K562 treated with DMSO at 1 percent for 48 hours (cell line): ENCODE results near the gene OR8S1. TPM values are rescaled to one million over a fixed set of nuclear protein-coding genes. Genes with fewer than 3 reads are reported as not detected.

Experiments used
- total RNA-seq: library from RNA; unstranded; fragments of 300-600 nt; gene quantifications from 2 replicates; pipeline ENCODE4 v1.2.3, GENCODE V29; 2022; ENCODE audit warnings: low replicate concordance; ENCODE audit errors: extremely low read depth

The OR8S1 gene, protein sequence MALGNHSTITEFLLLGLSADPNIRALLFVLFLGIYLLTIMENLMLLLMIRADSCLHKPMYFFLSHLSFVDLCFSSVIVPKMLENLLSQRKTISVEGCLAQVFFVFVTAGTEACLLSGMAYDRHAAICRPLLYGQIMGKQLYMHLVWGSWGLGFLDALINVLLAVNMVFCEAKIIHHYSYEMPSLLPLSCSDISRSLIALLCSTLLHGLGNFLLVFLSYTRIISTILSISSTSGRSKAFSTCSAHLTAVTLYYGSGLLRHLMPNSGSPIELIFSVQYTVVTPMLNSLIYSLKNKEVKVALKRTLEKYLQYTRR
- not detected in 2 replicates for total RNA-seq

DNA sequence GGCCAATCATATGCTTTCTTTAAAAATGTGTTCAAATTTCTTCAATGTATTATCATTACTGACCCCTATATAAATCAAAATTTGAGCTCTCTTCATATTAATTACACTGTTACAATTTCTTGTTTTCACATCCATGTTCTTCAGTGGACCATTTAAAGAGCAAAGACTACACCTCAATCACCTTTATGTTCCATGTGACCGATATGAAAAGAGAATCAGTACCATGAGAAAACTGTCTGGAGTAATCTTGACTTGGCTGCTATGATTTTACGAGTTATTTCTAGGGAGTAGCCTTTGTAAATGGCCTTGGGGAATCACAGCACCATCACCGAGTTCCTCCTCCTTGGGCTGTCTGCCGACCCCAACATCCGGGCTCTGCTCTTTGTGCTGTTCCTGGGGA is at the start of gene OR8S1:
Gene OR8S1 (plus strand): TSS at position 301 of the 400 bp plus-strand sequence. CDS start 0 bp downstream, at position 301.

DNA sequence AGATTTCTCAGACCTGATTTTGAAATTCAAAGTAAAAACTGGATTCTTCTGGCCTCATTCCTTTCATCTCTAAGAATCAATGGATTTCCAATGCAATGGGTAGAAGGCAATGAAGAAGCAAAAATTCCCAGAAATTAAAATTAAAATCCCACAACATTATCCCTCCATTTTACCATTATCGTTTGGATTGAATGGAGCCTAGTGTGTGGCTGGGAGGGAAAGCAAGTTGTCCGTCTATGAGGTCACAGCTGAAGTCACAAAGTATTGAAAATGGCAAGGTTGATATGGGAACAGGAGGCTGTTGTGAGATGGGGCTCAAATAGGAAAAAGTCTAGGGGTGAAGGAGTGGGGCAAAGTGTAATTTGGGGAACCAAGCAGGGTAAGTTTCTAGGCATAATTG is 43.2 kb upstream of the OR8S1 start, which contains the start of gene C12orf54:
Gene C12orf54 (plus strand): TSS at position 301 of the 400 bp plus-strand sequence. CDS start 799 bp downstream, outside the sequence.

DNA sequence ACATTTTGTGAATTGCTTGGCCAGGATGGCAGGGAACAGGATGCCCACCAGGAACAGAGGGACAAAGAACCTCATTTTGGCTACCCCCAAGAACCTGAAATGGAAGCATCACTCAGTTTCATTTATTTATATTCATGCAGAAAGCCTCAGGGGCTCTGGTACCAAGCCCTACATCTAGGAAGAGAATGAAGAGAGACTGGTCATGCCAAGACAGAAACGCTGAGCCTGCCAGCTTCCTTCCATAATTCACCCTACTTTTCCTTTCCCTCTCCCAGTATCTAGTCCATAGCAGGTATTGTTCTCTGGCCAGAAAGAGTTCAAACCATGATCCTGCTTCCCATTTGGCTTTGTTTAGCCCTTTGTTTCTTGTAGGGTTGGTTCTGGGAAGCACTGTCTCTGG is 44.5 kb downstream of the OR8S1 start, which contains the start of gene LALBA:
Gene LALBA (minus strand): TSS at position 101 of the 400 bp plus-strand sequence. CDS start 26 bp downstream, at position 75.

Other genes with a start within 250 kb of the OR8S1 start
- not detected in 2 replicates for gene ZNF641, start 174.7 kb upstream of the OR8S1 start, total RNA-seq
- gene ANP32D, start 53.1 kb upstream of the OR8S1 start, total RNA-seq = not detected in 2 replicates
- not detected in 2 replicates for gene C12orf54, start 43.1 kb upstream of the OR8S1 start, total RNA-seq
- not detected in 2 replicates for gene LALBA, start 44.4 kb downstream of the OR8S1 start, total RNA-seq
- gene KANSL2, start 156.6 kb downstream of the OR8S1 start, total RNA-seq = not detected in 2 replicates
- gene CCNT1, start 191.1 kb downstream of the OR8S1 start, total RNA-seq = not detected in 2 replicates